H1 (cell line): ENCODE measurements around the gene CUBN. TPM values are rescaled to one million over a fixed set of nuclear protein-coding genes. Genes with fewer than 3 reads are reported as not detected.

Experiments
- CHD7 ChIP-seq: fragments of 300-600 bp; sonication (generic); IDR thresholded peaks from 2 replicates; pipeline ENCODE4 v1.7.1; 2012; ENCODE audit warnings: low read length, moderate library complexity, mild to moderate bottlenecking, inconsistent platforms; ENCODE audit not compliant: insufficient replicate concordance
- EGR1 ChIP-seq: IDR thresholded peaks from 2 replicates; pipeline ENCODE4 v1.6.1; 2011; ENCODE audit warnings: low read depth, low read length, borderline replicate concordance
- EP300 ChIP-seq, 2 experiments: IDR thresholded peaks; 1 replicate in 1 of 2; 2 replicates in 1 of 2; pipeline ENCODE4 v1.6.1; 2011 to 2012; ENCODE audit warnings: low read depth in 2 of 2, low read length in 2 of 2, mild to moderate bottlenecking in 2 of 2, borderline replicate concordance in 1 of 2, inconsistent platforms in 1 of 2, moderate library complexity in 1 of 2
- GABPA ChIP-seq: IDR thresholded peaks from 2 replicates; pipeline ENCODE4 v1.6.1; 2011; ENCODE audit warnings: mild to moderate bottlenecking, low read length, moderate library complexity, borderline replicate concordance; ENCODE audit not compliant: insufficient read depth
- JUND ChIP-seq: IDR thresholded peaks from 2 replicates; pipeline ENCODE4 v1.6.1; 2011; ENCODE audit warnings: mild to moderate bottlenecking, improper control_type of control experiment, low read length
- NANOG ChIP-seq: IDR thresholded peaks from 2 replicates; pipeline ENCODE4 v1.6.1; 2011; ENCODE audit warnings: low read length, low read depth, mild to moderate bottlenecking, inconsistent platforms; ENCODE audit not compliant: insufficient read depth, poor library complexity, severe bottlenecking
- RFX5 ChIP-seq: IDR thresholded peaks from 2 replicates; pipeline ENCODE4 v1.6.1; 2011; ENCODE audit warnings: low read depth, low read length, improper control_type of control experiment, borderline replicate concordance
- RXRA ChIP-seq: IDR thresholded peaks from 2 replicates; pipeline ENCODE4 v1.6.1; 2011; ENCODE audit warnings: low read depth, mild to moderate bottlenecking, low read length, moderate library complexity; ENCODE audit not compliant: insufficient read depth
- polyA plus RNA-seq, 7 experiments: library from polyadenylated mRNA; depleted of rRNA in 3 of 7; stranded (reverse) in 5 of 7; unstranded in 2 of 7; fragments of >200 nt in 5 of 7; fragments of 200-250 nt in 2 of 7; gene quantifications; 1 replicate in 5 of 7; 2 replicates in 1 of 7; 4 replicates in 1 of 7; pipeline versions ENCODE4 v1.2.1 to v1.2.3, GENCODE V29; 2011 to 2013; ENCODE audit warnings: missing spikeins in 2 of 7, mixed read lengths in 2 of 7
- total RNA-seq: library from RNA; stranded (reverse); fragmentation: NEBNext Ultra II Directional; extraction: Animal tissue kit (Norgen Biotek cat#: 25700); gene quantifications from 2 replicates; pipeline ENCODE4 v1.2.1, GENCODE V29; 2021
- TF ChIP-seq, protein P1 (sequence below): IDR thresholded peaks from 2 replicates; pipeline ENCODE4 v1.6.1; 2012; ENCODE audit warnings: inconsistent platforms

Gene CUBN
- total and polyA plus RNA-seq, 2 of the 8 experiments (the other 6 are each of a cell fraction or from before 2014, with no cell fraction given): 0.04 to 0.08 TPM

GRCh38 chr10:16966991-16967865, 162.4 kb downstream of the CUBN start (continued):
- no peak for TF ChIP-seq CHD7
- TF ChIP-seq, protein P1, sequence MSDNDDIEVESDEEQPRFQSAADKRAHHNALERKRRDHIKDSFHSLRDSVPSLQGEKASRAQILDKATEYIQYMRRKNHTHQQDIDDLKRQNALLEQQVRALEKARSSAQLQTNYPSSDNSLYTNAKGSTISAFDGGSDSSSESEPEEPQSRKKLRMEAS: no peak
- no peak for TF ChIP-seq NANOG
- TF ChIP-seq EGR1: no peak
- TF ChIP-seq GABPA: no peak
- TF ChIP-seq JUND: no peak
- no peak for TF ChIP-seq EP300 (IDR thresholded peaks at IDR 0.05; ENCODE audit: borderline replicate concordance in 1 of 2, low read depth in 2 of 2, low read length in 2 of 2)
- TF ChIP-seq RFX5: no peak
- no peak for TF ChIP-seq RXRA
